NCI-H2081 (cell line): ENCODE results near the gene ZCCHC24.
"Not testable (repeated sequence)": the region's sequence is repeated elsewhere in the genome, so short reads cannot be mapped to it uniquely, and the experiment has no call there.

Source experiments
- DNase-seq, 2 experiments: peaks; one replicate each; lab custom pipeline; 2025; lab: John Stamatoyannopoulos, UW

ZCCHC24 gene

DNA sequence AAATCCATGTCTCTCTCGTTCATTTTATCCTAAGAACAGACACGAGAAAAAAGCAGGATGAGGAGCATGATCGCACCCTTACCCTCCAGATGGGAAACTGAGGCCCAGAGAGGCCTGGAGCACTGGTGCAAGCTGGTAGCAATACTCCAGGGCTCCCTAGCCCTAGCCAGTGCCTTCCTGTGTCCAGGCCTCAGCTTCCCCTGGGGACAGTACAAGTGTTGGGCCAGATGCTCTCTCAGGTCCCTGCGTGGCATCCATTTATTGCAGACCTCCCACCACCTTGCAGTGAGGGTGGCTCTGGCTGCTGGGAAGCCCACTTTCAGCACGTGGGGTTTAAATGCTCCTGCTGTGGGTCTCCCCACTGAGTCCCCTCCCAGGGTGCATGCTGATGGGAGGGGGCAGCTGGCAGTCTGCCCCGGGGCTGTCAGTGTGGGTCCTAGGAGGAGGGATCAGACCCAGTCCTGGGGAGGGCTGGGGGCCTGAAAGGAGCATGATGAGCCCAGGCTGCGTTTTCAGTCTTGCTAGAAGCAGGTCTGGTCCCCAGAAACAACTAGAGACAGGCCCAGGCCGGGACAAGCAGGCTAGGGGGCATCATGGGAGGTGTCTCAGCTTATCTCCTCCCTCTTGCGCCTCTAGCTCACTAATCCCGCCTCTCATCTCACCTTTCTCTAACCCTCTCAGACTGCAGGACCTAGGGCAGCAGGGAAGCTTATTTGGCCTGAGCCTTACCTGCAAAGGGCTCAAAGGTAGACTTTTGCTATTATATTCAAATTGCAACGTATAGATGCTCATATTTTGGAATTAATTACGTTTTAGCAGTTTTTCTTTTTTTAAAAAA lies 98.8 kb downstream of the ZCCHC24 start:
- DNase-seq, result peak in 1 of 2 experiments; percentile 42

DNA sequence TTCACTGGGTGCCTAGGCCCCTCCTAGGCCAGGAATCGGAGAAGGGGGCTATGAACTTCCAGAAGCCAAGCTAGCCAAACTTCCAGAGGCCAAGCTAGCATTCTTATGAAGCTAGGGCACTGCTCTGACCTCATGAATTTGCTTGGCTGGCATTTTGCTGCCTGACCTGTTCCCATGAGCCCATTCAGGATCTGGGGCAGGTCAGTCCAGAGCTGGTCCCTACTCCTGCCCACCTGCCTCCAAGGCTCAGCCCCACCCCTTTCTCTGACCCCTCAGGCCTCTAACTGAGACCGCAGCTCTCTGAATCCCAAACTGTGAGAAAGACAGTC lies 99.4 kb downstream of the ZCCHC24 start:
- no peak for DNase-seq

DNA sequence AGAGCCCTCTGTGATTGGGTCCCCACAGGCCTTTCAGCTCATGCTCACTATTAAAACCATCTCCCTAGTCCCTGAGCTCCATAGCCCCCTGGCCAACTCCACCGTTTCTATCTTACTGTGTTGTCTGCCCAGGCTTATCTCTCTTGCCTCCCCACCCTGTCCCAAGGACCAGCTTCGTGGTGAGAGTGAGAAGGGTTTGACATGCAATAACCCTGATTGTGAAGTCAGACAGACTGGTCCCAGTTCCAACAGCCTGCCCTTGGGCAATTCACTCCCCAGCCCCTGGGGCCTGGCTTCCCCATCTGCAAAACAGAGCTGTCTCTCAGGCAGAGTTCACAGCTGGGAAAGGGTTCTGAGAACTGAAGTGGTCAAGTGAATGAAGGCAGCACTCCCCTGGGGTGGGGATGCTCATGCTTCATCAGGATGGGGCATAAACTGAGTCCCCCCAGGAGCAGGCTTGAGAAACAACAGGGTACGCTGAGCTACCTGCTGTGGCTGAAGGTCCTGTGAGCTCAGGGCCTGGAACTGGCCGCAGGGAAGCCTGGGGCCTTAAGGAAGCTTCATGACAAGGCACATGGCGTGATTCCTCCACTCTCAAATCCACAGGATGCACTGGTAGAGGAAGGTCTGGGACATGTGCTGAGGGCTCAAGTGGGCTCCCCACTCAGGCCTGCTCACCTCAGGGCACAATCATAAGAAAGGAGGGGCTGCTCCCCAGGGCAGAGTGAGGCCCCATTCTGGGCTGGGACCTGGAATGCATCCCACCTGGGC lies 100.0 kb downstream of the ZCCHC24 start:
- no peak for DNase-seq

DNA sequence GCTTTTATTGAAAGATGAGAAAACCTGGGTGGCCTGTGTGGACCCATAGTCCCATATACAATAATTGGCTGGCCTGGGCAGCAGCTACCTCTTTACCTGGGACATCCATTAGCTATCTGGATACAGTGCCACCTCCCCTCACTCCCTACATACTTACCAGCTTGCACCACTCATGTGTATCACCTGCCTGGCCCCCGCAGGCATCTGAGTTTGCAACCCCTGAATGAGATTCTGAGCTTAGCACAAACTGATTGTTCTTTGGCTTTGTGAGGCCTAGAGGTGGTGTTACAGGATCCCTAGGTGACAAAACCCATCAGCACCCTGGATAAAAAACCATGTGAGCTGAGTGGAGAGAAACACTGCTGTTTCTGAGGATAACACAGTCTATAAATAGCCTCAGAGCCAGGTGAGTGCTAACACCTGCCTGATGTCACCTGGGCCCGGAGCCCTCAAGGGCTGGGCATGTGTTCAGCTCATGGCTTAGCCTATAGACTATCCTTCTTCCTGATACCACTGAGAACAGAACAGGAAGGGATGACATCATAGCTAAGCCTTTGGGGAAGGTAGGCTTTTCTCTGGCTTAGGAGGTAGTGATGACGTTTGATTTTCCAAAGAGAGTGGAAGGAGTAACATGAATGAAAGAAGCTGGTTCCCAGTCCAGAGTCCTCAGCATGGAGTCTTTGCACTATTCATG lies 100.8 kb downstream of the ZCCHC24 start:
- peak; percentile 36 to 83 for DNase-seq

DNA sequence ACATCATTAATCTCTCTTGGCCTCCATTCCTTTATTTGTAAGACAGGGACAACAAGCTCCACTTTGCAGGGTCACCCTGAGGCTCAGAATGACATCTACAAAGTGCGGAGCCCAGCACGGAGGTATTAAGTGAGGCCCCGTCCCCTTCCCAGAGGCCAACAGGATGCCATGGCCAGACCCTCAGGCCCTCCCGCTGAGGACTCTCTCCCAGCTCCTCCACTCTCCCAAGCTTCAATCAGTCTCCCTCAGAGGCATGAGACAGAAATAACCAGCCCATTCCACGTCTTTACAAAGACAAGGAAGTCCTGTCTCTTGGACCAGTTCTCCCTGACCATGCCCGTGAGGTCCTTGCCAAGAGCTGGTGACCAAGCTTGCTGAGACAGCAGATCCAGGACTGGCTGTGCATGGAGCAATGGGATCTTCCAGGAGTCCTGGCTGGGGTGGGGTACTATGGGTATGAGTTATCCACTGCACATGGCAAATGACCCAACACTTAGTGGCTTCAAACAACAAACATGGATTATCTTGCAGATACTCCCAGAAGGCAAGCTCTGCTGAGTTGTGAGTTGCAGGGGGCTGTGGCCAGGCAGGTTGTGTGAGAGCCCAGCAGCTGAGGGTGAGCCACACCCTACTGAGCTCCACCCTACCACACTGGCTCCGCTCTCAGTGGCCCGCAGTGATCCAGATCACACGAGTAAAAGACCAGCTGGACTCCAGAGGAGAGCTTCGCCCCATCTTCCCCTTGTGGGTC lies 102.4 kb downstream of the ZCCHC24 start:
- no peak for DNase-seq

DNA sequence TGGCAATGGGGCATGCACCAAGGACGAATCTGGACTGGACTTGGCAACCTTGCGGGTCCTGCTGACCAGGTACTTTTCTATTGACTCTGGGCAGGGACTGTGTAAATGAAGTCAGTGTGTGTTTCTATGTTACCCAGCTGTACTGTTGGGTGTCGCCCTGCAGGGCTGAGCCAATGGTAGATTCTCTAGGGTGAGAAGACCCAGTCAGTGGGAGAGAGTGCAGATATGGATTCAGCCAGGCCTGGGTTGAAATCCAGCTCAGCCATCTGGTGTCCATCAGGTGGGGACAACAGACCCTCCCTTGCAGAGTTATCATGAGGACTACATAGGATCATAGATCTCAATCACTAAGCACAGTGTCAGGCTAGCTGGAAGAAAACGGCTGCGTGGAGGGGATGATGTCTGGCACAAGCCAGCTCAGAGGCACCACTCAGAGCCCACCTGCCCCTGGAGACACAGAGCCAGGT lies 103.1 kb downstream of the ZCCHC24 start:
- DNase-seq, result no peak

DNA sequence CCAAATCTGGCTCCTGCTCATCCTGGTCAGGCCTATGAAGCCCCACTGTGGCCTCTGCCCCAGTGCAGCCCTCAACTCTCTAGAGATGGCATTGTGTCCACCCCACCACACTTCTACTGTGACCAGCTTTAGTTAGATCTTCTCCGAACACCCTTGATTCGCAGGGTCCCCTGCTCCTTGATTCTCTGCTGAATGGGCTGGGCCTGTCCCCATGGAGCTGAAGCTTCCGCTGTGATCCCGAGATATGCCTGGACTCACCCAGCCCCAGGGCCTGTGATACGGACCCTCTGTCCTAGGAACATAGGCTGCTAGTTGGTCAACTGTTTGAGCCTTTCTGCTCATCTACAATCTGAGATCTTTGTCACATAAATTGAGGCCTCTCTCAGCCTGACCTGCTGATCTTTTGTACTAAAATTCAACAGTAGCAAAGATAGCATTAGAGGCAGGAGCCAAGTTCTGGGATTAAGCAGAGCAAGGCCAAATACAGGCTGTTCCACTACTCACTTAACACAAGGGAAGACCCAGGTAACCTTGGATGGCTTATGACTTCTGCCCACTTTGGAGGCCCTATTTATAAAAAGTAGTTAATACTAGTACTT lies 104.7 kb downstream of the ZCCHC24 start:
- DNase-seq, result no peak

DNA sequence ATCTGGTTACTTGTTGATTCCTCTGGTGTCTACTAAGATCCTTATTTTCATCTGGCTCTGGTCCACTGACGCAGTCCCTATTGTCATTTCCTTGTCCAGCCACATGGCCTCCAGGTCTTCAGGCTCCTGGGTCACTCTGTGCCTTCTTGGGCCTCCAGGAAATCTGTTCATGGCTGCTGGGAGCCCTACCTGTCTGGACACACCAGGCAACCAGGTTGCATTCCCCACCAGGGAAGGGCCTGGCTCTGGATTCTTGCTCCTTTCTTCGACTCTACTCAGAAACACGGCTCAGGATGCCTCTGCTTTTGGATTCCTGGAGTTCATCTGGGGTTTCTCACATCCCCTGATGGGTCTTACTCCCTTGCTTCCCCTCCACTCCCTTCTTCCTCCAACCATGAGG lies 106.2 kb downstream of the ZCCHC24 start:
- DNase-seq, result no peak

DNA sequence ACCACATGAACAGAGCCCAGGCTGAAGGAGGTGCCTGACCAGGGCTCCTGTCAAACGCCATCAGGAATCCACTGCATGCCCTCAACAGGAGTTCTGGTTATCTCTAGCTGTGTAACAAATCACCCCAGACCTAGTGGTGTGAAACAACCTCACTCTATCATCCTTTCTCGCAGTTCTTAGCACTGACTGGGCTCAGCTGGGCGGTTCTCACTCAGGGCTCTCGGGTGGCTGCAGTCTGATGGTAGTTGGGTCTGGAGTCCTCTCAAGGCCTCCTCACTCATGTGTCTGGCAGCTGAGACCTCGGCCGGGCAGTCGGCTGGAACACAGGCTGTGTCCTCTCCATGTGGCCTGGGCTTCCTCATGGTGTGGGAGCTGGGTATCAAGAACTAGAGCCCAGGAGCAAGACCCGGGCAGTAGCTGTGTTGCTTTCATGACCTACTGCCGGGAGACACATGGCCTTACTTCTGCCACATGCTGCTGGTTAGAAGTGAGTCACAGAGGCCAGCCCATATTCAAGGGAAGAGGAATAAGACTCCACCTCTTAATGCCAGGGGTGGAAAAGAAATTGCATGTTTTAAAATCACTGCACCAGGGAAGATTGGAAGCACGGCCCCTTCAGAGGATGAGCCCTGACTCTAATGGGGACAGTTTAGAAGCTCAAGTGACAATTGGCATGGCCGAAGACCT lies 107.5 kb downstream of the ZCCHC24 start:
- DNase-seq, result not testable (repeated sequence)

DNA sequence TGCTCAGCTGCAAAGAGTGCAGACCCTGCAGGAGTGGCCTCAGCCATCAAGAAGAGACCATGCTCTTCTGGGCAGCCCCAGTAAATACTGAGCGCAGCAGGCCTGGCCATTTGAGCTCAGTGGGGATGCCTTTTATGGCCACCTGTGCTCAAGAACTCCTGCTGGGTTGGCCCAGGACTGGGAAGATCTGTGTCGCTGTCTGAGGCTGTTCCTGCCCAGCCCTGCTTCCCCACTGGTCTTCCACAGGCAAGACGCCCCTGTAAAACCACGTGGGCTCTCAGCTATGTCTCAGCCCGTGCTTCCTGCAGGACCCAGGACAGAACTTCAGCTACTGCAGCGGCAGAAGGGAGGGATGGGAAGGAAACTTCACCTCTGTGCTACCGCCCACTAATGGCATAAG lies 108.7 kb downstream of the ZCCHC24 start:
- peak; percentile 55 to 86 for DNase-seq

DNA sequence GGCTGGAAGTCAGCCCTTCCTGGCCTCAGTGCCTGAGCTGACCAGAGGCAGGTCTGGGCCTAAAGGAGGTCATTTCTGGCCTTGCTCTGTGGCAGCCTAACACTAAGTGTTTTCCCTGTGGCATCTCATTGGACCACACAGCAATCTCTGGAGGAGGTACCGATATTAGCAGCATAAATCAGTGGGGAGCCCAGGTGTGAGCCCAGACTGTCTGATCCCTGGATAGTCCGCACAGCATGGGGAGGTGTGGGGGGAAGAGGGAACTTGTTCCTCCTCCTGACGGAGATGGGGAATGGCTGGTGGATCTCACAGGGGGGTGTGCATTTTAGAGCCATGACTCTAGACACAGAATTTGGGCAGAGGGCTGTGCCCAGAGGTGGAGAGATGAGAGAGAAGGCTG lies 109.1 kb downstream of the ZCCHC24 start:
- DNase-seq, result peak in 1 of 2 experiments; percentile 73

DNA sequence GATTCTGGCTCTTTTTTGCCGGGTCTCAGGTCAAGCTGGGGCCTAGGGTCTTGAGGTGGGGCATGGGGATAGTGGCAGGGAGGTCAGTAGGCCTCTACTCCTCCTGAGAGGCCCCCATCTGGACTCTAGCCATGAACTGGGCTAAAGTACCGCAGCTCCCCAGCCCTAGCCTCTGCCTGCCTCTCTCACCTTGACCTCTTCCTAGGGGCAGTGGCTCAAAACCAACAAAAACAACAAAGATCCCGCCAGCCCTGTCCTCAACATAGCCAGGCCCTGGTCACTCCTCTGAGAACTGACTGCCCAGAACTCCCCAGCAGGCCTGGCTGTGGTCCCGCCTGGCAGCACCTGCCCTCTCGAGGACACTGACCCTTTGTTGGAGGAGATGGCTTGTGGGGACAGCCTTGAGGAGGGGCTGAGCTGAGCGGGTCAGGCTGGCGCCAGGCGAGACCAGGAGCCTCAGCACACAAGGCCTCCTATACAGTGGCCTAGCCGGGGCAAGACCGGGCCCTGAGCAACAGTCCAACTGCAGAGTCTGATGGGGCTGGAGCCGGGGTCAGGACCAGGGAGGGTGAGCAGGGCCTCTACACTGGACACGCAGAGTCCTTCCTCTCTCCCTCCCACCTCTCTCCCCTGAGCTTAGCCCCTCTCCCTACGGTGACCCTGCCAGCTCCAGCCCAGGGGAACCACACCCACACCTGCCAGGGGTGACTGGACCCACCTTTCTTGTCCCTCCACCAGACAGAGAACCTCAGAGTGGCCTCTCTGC lies 109.8 kb downstream of the ZCCHC24 start:
- no peak for DNase-seq

DNA sequence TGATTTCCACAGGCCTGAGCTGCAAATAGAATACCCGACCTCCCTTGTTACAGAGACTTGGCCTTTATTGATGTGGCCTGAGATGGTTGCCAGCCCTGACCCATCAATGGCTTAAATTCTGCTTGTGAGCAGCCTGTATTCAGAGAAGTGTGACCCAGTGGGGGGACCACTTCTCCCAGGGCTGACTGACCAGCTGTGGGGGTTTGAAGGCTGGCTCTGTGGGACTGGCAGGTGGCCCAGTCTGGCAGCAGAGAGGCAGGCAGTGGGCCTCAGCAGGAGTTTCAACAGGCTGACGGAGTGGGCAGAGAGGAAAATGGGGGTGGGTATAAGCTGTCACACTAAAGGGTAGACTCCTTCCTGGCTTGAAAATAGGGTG lies 110.3 kb downstream of the ZCCHC24 start:
- DNase-seq, result peak in 1 of 2 experiments; percentile 34

DNA sequence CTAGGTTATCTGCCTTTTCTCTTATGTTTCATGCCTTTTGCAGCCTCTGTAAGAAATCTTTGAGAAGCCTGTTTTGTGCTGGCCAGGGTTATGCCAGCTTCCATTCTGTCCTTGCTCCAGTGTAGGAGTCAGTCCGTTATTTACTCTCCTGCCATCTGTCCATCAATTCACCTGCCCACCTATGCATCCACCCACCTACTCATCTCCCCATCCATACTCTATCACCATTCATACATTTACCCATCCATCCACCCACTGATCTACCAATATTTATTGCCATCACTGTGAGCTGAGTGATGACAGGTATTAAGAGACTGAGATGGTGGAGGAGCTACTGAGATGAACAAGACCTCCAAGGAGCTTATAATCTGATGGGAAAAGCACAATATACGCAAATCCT lies 110.9 kb downstream of the ZCCHC24 start:
- no peak for DNase-seq

DNA sequence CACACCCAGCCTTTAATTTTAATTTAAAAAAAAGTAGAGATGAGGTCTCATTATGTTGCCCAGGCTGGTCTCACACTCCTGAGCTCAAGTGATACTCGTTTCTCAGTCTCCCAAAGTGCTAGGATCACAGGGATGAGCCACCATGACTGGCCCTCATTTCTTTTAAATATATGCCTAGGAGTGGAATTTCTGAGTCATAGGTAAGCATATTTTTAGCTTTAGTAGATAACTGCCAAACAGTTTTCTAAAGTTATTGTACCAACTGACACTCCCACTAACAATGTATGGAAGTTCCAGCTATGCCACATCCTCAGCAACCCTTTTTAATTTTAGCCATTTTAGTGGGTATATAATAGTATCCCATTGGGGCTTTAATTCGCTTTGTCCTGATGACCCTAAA lies 111.9 kb downstream of the ZCCHC24 start:
- DNase-seq, result no peak

DNA sequence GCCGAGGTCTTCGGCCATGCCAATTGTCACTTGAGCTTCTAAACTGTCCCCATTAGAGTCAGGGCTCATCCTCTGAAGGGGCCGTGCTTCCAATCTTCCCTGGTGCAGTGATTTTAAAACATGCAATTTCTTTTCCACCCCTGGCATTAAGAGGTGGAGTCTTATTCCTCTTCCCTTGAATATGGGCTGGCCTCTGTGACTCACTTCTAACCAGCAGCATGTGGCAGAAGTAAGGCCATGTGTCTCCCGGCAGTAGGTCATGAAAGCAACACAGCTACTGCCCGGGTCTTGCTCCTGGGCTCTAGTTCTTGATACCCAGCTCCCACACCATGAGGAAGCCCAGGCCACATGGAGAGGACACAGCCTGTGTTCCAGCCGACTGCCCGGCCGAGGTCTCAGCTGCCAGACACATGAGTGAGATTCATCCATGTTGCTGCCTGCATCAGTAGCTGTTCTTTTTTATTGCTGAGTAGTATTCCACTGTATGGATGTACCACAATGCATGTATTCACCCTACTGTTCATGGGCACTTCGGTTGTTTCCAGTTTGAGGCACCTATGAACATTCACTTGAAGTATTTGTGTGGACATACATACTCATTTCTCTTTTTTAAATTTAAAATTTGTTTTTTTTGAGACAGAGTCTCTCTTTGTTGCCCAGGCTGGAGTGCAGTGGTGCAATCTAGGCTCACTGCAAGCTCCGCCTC lies 112.7 kb downstream of the ZCCHC24 start:
- not testable (repeated sequence) for DNase-seq
